Left renal cortex interstitium (tissue), 4 donors: ENCODE results near the gene EAPP. TPM values are rescaled to one million over a fixed set of nuclear protein-coding genes. Genes with fewer than 3 reads are reported as not detected.
"Not testable (repeated sequence)": the region's sequence is repeated elsewhere in the genome, so short reads cannot be mapped to it uniquely, and the experiment has no call there.

Experiments used
- DNase-seq, 4 donors: peaks; one replicate each; pipeline ENCODE4 v3.0.0-alpha.2; 2013; ENCODE audit warnings: low read depth in 4 of 4, low spot score in 2 of 4, missing footprints in 1 of 4
- polyA plus RNA-seq, 4 donors: library from polyadenylated mRNA; unstranded; fragments of 120-200 nt; gene quantifications; one replicate each; pipeline ENCODE4 v1.2.1, GENCODE V29; 2013; ENCODE audit not compliant: insufficient read length in 4 of 4

EAPP gene
- polyA plus RNA-seq, 4 donors, result 63.2 to 83.0 (median 68.3) TPM

DNA sequence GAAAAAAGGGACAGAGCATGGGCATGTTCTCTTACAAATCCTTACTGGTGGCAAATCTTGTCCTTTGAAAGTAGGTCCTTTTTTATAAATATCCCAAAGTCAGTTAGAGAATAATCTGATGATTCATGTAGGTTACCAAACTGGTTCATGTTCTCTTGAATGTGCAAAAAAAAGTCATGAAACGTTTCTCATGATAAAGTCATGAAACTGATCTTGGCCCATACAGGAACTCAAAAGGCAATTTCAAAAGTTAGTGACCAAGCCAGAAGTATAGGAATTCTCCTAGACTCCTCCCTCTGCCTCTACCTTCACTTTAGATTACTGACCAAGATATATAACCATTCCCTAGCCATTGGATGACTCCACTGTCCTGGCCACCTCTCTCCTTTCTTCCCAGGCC lies 50.2 kb downstream of the EAPP start:
- DNase-seq, result no peak

- no peak for DNase-seq
Measured at GRCh38 chr14:34488528-34488927, 51.0 kb downstream of the EAPP start.

- no peak for DNase-seq
Measured at GRCh38 chr14:34484726-34485125, 54.8 kb downstream of the EAPP start.

DNA sequence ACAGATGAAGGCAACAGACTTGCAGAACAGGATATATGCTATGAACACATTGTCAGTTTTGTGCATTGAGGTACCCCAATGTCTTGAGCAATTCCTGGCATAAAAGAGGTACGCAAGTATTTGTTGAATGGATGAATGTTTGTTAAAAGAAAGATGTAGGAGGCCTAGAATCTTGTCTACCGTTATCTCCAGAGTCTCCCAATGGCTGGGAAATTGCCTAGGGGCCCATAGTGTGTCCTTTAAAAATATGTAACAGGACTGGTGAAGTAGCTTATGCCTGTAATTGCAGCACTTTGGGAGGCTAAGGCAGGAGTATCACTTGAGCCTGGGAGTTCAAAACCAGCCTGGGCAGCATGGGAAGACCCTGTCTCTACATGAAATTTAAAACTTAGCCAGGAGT lies 57.0 kb downstream of the EAPP start:
- no peak for DNase-seq

DNA sequence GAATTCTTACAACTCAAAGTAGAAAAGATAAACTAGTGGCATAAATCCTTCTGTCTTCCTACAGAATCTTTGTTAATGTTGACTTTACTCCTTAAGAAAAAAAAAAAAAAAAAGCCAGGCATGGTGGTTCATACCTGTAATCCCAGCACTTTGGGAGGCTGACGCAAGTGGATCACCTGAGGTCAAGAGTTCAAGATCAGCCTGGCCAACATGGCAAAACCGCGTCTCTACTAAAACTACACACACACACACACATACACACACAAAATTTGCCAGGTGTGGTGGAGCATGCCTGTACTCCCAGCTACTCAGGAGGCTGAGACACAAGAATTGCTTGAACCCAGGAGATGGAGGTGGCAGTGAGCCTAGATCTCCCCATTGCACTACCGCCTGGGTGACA lies 59.8 kb downstream of the EAPP start:
- no peak for DNase-seq

DNA sequence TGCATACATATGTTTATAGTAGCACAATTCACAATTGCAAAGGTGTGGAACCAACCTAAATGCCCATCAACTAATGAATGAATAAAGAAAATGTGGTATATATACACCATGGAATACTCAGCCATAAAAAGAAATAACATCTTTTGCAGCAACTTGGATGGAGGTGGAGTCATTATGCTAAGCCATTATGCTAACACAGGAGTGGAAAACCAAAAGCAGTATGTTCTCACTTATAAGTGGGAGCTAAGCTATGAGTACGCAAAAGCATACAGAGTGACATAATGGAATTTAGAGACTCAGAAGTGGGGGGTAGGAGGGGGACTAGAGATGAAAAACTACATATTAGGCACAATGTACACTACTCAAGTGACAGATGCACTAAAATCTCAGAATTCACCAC lies 61.2 kb downstream of the EAPP start:
- no peak for DNase-seq

DNA sequence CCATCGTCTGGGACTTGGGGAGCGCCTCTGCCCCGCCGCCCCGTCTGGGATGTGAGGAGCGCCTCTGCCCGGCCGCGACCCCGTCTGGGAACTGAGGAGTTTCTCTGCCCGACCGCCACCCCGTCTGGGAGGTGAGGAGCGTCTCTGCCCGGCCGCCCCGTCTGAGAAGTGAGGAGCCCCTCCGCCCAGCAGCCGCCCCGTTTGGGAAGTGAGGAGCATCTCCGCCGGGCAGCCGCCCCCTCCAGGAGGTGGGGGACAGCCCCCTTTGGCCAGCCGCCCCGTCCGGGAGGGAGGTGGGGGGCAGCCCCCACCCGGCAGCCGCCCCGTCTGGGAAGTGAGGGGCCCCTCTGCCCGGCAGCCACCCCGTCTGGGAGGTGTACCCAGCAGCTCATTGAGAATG lies 63.5 kb downstream of the EAPP start:
- DNase-seq, result not testable (repeated sequence)

GRCh38 chr14:34475163-34475562 lies 64.3 kb downstream of the EAPP start:
- DNase-seq, result no peak

GRCh38 chr14:34474187-34474679 lies 65.3 kb downstream of the EAPP start:
- DNase-seq, result no peak

- DNase-seq, result no peak
Measured at GRCh38 chr14:34472706-34473279, 66.7 kb downstream of the EAPP start.

- no peak for DNase-seq
Measured at GRCh38 chr14:34470319-34470718, 69.2 kb downstream of the EAPP start.

DNA sequence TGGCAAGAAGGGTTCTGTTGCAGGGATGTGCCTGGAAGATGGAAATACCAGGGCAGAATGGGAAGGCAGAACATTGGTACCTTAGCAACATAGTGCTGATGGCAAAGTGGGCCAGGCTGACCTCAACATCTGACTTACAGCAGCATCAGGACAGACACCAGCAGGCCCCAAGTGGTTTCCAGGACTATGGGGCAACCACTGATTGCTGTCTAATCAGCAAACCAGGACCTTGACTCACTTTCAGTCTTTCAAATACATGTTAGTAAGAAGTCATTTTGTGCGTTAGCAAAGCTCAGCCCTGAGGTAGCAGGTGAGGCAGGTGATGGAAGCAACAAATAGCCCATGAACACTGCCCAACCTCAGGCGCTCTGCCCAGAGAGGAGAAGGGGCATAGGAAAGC lies 72.8 kb downstream of the EAPP start:
- DNase-seq, result no peak

Other genes with a start within 250 kb of the EAPP start
- 10 to 100 TPM; 25.1 to 35.5 (median 34.3) TPM for gene SPTSSA, start 77.5 kb downstream of the EAPP start, polyA plus RNA-seq
- 100 to 1,000 TPM in 3 of 4 donors, 10 to 100 TPM in 1; 91.8 to 140 (median 114) TPM for gene SNX6, start 90.4 kb upstream of the EAPP start, polyA plus RNA-seq
- 10 to 100 TPM; 54.9 to 73.9 (median 64.9) TPM for gene CFL2, start 174.9 kb upstream of the EAPP start, polyA plus RNA-seq